G401.6 (cell line): ENCODE measurements around the gene PRKX.
"Not testable (repeated sequence)": the region's sequence is repeated elsewhere in the genome, so short reads cannot be mapped to it uniquely, and the experiment has no call there.

ENCODE experiments used
- FAIRE-seq: peaks from 2 replicates; lab custom pipeline; 2012; peaks lifted over from hg19 to GRCh38; lab: Jason Lieb, UNC

PRKX gene

DNA sequence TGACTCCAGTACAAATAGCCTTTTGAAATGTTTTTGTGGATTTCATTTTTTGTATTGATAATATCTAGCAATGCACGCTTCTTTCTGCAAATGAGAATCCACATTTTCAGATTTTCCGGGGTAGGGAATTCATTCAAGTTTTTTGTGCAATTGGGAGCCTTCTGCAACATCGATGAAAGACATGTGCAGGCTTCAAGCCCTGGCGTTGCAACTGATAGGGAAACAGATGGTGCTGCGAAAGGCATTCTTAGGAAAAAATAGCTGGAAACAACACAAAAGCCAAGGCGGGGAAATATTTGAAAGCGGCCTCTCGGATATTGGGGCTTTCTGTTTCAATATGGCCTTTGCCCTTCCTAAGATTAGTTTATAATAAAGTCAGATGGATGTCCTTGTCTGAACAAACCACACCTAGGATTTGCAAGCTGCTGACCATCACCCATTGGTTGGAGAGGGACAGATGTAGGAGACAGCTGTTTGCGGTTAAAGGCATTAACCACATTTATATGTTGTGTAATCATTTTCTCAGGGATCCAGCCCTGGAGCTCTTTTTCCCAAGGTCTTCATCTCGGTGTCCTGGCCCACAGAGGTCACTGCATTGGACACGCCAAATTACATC, 136.5 kb downstream of the PRKX start:
- no peak for FAIRE-seq

DNA sequence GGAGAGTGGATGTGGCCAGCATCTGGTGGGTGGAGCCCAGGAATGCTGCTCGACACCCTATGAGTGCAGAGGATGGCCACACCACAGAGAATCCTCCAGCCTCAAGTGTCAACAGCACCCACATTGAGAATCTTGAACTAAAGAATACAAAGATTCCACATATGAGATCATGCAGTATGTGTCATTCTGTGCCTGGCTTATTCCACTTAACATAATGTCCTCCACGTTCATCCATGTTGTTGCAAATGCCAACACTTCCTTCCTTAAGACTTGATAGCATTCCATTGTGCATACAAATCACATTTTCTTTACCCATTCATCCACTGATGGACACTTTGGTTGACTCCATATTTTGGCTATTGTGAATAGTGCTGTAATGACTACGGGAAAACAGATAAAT, 145.8 kb downstream of the PRKX start:
- no peak for FAIRE-seq

DNA sequence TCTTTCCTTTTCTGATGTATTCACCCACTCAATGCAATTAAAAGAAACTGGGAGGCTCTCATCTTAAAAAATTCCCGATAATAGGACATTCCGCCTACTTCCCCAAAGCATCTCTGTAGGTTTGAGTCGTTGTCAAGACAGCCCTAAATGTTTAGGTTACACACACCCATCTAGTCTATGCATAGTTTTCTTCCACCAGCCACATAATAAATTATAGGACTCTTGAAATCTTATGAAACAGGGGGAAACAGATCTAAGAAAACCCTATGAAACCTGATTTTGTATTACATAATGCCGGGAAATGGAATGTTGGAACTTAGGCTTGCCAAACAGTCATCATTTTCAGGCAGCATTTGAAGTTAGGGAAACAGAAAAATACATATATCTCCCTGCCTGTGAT, 150.0 kb downstream of the PRKX start:
- no peak for FAIRE-seq

- FAIRE-seq: not testable (repeated sequence)
Observed at GRCh38 chrX:3560010-3560409, 153.4 kb downstream of the PRKX start.
